K562 (cell line): ENCODE measurements around the gene PAEP. TPM values are rescaled to one million over a fixed set of nuclear protein-coding genes. Genes with fewer than 3 reads are reported as not detected.

Source experiments
- ATAC-seq: fragments of 200-7000 bp; cut with Tn5 transposase; 3 replicates; pipeline ENCODE4 v1.9.1; 2020; ENCODE audit warnings: moderate library complexity
- BruUV-seq: library from RNA; stranded (reverse); fragments of 400-500 nt; replicated peaks from 2 replicates; lab custom pipeline; 2021; lab: Mats Ljungman, UMichigan
- CTCF ChIA-PET: fragments of 300-600 bp; formaldehyde crosslinking; extraction: SDS; loops from one replicate; lab custom pipeline; 2021; ENCODE audit warnings: low intra/inter-chr PET ratio; lab: Yijun Ruan, JAX
- POLR2A ChIA-PET: fragments of 300-600, 350-650 bp; sonication (Branson Sonifier 250); formaldehyde crosslinking; extraction: SDS; loops from one replicate; lab custom pipeline; 2021; ENCODE audit warnings: antibody characterized with exemption, inconsistent platforms; lab: Yijun Ruan, JAX
- DNase-seq, 4 experiments: peaks; one replicate each; pipeline versions ENCODE4 v3.0.0 to v3.0.0-alpha.2; 2011 to 2018; ENCODE audit warnings: low spot score in 3 of 4, mixed read lengths in 3 of 4; ENCODE audit errors: extremely low read depth in 1 of 4
- FAIRE-seq: peaks from 2 replicates; lab custom pipeline; 2011; peaks lifted over from hg19 to GRCh38; lab: Jason Lieb, UNC
- H2AFZ ChIP-seq: 2 replicates; pipeline ENCODE4 v1.6.0; 2011; ENCODE audit warnings: low read depth, low read length, control low read depth, inconsistent platforms
- H3K27ac ChIP-seq: fragments of 200-600 bp; 3 replicates; pipeline ENCODE4 v1.8.0; 2011; ENCODE audit warnings: low read depth, mild to moderate bottlenecking, control low read depth, inconsistent platforms, low read length, moderate library complexity, mixed read lengths; ENCODE audit errors: extremely low read depth
- H3K27me3 ChIP-seq, 2 experiments: fragments of 300-600 bp in 1 of 2; 2 replicates in 1 of 2; 3 replicates in 1 of 2; pipeline versions ENCODE4 v1.6.0 to v1.8.0; 2011; ENCODE audit warnings: inconsistent platforms in 2 of 2, low read length in 2 of 2, mild to moderate bottlenecking in 1 of 2, mixed read lengths in 1 of 2, moderate library complexity in 1 of 2; ENCODE audit not compliant: control insufficient read depth in 2 of 2, insufficient read depth in 2 of 2
- H3K36me3 ChIP-seq: fragments of 300-600 bp; 3 replicates; pipeline ENCODE4 v1.8.0; 2011; ENCODE audit warnings: mild to moderate bottlenecking, low read length, inconsistent platforms; ENCODE audit not compliant: control insufficient read depth, insufficient read depth
- H3K4me1 ChIP-seq, 2 experiments: fragments of 200-600 bp in 1 of 2; replicated peaks in 1 of 2; 2 replicates in 1 of 2; 3 replicates in 1 of 2; pipeline versions ENCODE4 v1.5.1 to v1.8.0; 2011; ENCODE audit warnings: inconsistent platforms in 2 of 2, low read length in 2 of 2, mild to moderate bottlenecking in 1 of 2, mixed read lengths in 1 of 2, moderate library complexity in 1 of 2; ENCODE audit not compliant: control insufficient read depth in 2 of 2, insufficient read depth in 2 of 2
- H3K4me2 ChIP-seq: 2 replicates; pipeline ENCODE4 v1.6.1; 2011; ENCODE audit warnings: low read length, control low read depth, inconsistent platforms, mixed read lengths; ENCODE audit not compliant: insufficient read depth
- H3K4me3 ChIP-seq: fragments of 200-600 bp; sonication (generic), shearing (Covaris generic); 2 replicates; pipeline ENCODE4 v1.5.1; 2016; ENCODE audit warnings: control low read depth, inconsistent platforms
- H3K79me2 ChIP-seq: fragments of 200-600 bp; 3 replicates; pipeline ENCODE4 v1.8.0; 2011; ENCODE audit warnings: low read length, inconsistent platforms; ENCODE audit not compliant: control insufficient read depth, insufficient read depth
- H3K9ac ChIP-seq, 2 experiments: 2 replicates each; pipeline versions ENCODE4 v1.6.0 to v1.6.1; 2011; ENCODE audit warnings: low read depth in 2 of 2, low read length in 2 of 2, control low read depth in 1 of 2, inconsistent platforms in 1 of 2, mild to moderate bottlenecking in 1 of 2, mixed read lengths in 1 of 2; ENCODE audit not compliant: insufficient read depth in 1 of 2
- H3K9me1 ChIP-seq: one replicate; pipeline ENCODE4 v1.6.0; 2011; ENCODE audit warnings: inconsistent platforms, mild to moderate bottlenecking, low read length, moderate library complexity; ENCODE audit not compliant: control insufficient read depth, insufficient read depth
- H3K9me3 ChIP-seq: replicated peaks from 2 replicates; pipeline ENCODE4 v1.5.1; 2011; ENCODE audit warnings: low read depth, low read length, inconsistent platforms; ENCODE audit not compliant: control insufficient read depth, insufficient read depth
- H4K20me1 ChIP-seq: replicated peaks from 2 replicates; pipeline ENCODE4 v1.6.1; 2011; ENCODE audit warnings: low read length, inconsistent platforms, mixed read lengths; ENCODE audit not compliant: control insufficient read depth, insufficient read depth
- CHD1 ChIP-seq: fragments of 200-600 bp; sonication (generic); IDR thresholded peaks from one replicate; pipeline ENCODE4 v1.6.1; 2012; ENCODE audit warnings: mild to moderate bottlenecking, moderate library complexity, low read length, inconsistent platforms
- CREB1 ChIP-seq, 2 experiments: sonication (generic) in 1 of 2; formaldehyde crosslinking in 1 of 2; IDR thresholded peaks; 2 replicates each; pipeline versions ENCODE4 v1.6.1 to v1.8.0; 2012 to 2022; ENCODE audit warnings: inconsistent platforms in 1 of 2, mild to moderate bottlenecking in 1 of 2, missing genetic modification reagents in 1 of 2, moderate library complexity in 1 of 2
- KHSRP ChIP-seq: fragments of 450-650 bp; IDR thresholded peaks from 2 replicates; pipeline ENCODE4 v1.6.1; 2017
- LCOR ChIP-seq: sonication (generic); formaldehyde crosslinking; IDR thresholded peaks from 2 replicates; pipeline ENCODE4 v1.8.0; 2022; ENCODE audit warnings: mild to moderate bottlenecking, missing genetic modification reagents
- MAFF ChIP-seq: IDR thresholded peaks from 2 replicates; pipeline ENCODE4 v1.6.1; 2012; ENCODE audit warnings: low read length, improper control_type of control experiment
- MCM2 ChIP-seq: fragments of 450-650 bp; IDR thresholded peaks from 2 replicates; pipeline ENCODE4 v1.6.1; 2017; ENCODE audit warnings: low read depth, mild to moderate bottlenecking
- MTA2 ChIP-seq: fragments of 450-650 bp; IDR thresholded peaks from 2 replicates; pipeline ENCODE4 v1.6.1; 2016; ENCODE audit warnings: low read depth
- NR1H2 ChIP-seq: sonication (generic); formaldehyde crosslinking; IDR thresholded peaks from 2 replicates; pipeline ENCODE4 v1.4.0; 2020; ENCODE audit warnings: mild to moderate bottlenecking, missing genetic modification reagents
- NUFIP1 ChIP-seq: fragments of 450-650 bp; IDR thresholded peaks from 2 replicates; pipeline ENCODE4 v1.6.1; 2018; ENCODE audit not compliant: partially characterized antibody
- RBBP5 ChIP-seq: fragments of 200-600 bp; sonication (generic); IDR thresholded peaks from 2 replicates; pipeline ENCODE4 v1.6.1; 2012; ENCODE audit warnings: borderline replicate concordance, mild to moderate bottlenecking, low read length, control low read depth, inconsistent platforms; ENCODE audit not compliant: insufficient read depth, poor library complexity, severe bottlenecking
- SMAD3 ChIP-seq: fragments of 450-650 bp; formaldehyde crosslinking; conservative IDR thresholded peaks from 2 replicates; pipeline ENCODE4 v1.4.0; 2020; ENCODE audit warnings: mild to moderate bottlenecking
- ZFP36 ChIP-seq: fragments of 150-350 bp; IDR thresholded peaks from 2 replicates; pipeline ENCODE4 v1.6.1; 2018; ENCODE audit warnings: low read length, low read depth; ENCODE audit not compliant: partially characterized antibody
- ZNF316 ChIP-seq: fragments of 450-650 bp; IDR thresholded peaks from 2 replicates; pipeline ENCODE4 v1.6.1; 2016
- ZNF551 ChIP-seq: fragments of 250-450 bp; sonication (Bioruptor Pico); IDR thresholded peaks from 2 replicates; pipeline ENCODE4 v1.5.0; 2021; ENCODE audit warnings: mild to moderate bottlenecking, moderate library complexity
- WGBS: fragments of 100-300 bp; shearing (Covaris generic); methylation state at CpG from one replicate; pipeline ENCODE4 v1.1.6; 2016; ENCODE audit warnings: low coverage, mixed read lengths; ENCODE audit not compliant: insufficient coverage; ENCODE audit errors: missing lambda C conversion rate; 5-methylcytosine and 5-hydroxymethylcytosine counted together
- in situ Hi-C: fragments of 300-500 bp; cut with MboI; formaldehyde crosslinking; loops from 4 replicates; pipeline ENCODE4 v1.15.0; 2018; ENCODE audit warnings: inconsistent platforms, mixed read lengths
- intact Hi-C: fragments of 100-400 bp; cut with micrococcal nuclease; formaldehyde crosslinking; loops from 2 replicates; pipeline ENCODE4 v1.14.2; 2022
- polyA plus RNA-seq, 8 experiments: library from polyadenylated mRNA; depleted of rRNA in 4 of 8; stranded (reverse) in 5 of 8; unstranded in 3 of 8; fragments of >200 nt; fragmentation: Nextera tagmentation in 2 of 8; fragmentation: Illumina TruSeq in 1 of 8; extraction: Ambion mirVana in 2 of 8; extraction: Trizol in 1 of 8; gene quantifications; 2 replicates each; pipeline versions ENCODE4 v1.2.1 to v1.2.3, GENCODE V29; 2011 to 2014; ENCODE audit warnings: inconsistent platforms in 1 of 8, missing spikeins in 1 of 8
- total RNA-seq, 7 experiments: library from RNA; depleted of rRNA in 6 of 7; stranded (reverse); fragments of >200 nt in 6 of 7; fragmentation: Illumina TruSeq in 2 of 7; extraction: Trizol in 2 of 7; gene quantifications; 2 replicates each; pipeline versions ENCODE4 v1.2.1 to v1.2.3, GENCODE V29; 2011 to 2021; ENCODE audit warnings: low replicate concordance in 1 of 7
- TF ChIP-seq, protein P1 (sequence below), 2 experiments: IDR thresholded peaks; 2 replicates each; pipeline ENCODE4 v1.6.1; 2011; ENCODE audit warnings: borderline replicate concordance in 1 of 2, control low read depth in 1 of 2, low read depth in 1 of 2, low read length in 1 of 2, mild to moderate bottlenecking in 1 of 2, mixed read lengths in 1 of 2, moderate library complexity in 1 of 2; ENCODE audit not compliant: insufficient read depth in 1 of 2, insufficient read length in 1 of 2, poor library complexity in 1 of 2, severe bottlenecking in 1 of 2; ENCODE audit errors: extremely low read depth in 1 of 2

PAEP gene
- total and polyA plus RNA-seq, 9 of the 15 experiments (the other 6 are each of a cell fraction or from before 2014, with no cell fraction given), result 0.22 to 4.5 (median 0.58) TPM

DNA sequence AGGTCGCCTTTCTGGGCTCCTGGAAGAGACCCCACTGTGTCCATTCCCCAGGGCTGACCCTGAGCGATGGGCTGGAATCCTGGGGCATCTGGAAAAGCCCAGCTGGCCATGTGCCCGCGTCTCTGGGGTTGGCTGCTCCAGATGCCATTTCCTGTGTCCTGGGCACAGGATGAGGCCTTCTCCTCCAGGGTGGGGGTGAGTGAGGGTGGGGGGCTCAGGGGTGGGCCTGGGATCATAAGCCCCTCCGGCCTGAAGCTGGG is 30.7 kb downstream of the PAEP start:
- ChIA-PET POLR2A (interaction anchor here (0.7 kb wide), 1 partner anchor 30 kb away, joined by 3 read pairs; the partner anchor contains the start of gene PAEP), CTCF (no interaction called here)
- no peaks in the 10 kb centered on the region for H3K79me2 ChIP-seq
- no peaks in the 10 kb centered on the region for H3K36me3 ChIP-seq
- 0% methylated on average over 4 of the region's 5 CpGs for WGBS
- no peak overlapping the region for H3K9ac ChIP-seq
- H3K27ac ChIP-seq, result no peak overlapping the region
- TF ChIP-seq KHSRP, result no peak
- TF ChIP-seq, protein P1, sequence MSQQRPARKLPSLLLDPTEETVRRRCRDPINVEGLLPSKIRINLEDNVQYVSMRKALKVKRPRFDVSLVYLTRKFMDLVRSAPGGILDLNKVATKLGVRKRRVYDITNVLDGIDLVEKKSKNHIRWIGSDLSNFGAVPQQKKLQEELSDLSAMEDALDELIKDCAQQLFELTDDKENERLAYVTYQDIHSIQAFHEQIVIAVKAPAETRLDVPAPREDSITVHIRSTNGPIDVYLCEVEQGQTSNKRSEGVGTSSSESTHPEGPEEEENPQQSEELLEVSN (IDR thresholded peaks at IDR 0.05; ENCODE audit: borderline replicate concordance in 1 of 2, extremely low read depth in 1 of 2, insufficient read depth in 1 of 2, insufficient read length in 1 of 2, low read depth in 1 of 2, low read length in 1 of 2, poor library complexity in 1 of 2, severe bottlenecking in 1 of 2), result no peak
- peaks cover 6 to 26% of the 10 kb centered on the region in 2 experiments; a peak in 2 of 5 replicates for H3K4me1 ChIP-seq
- H2AFZ ChIP-seq, result no peak overlapping the region
- ATAC-seq (no peak), FAIRE-seq (no peak), DNase-seq (no peak)
- H3K4me2 ChIP-seq, result no peak overlapping the region
- no peaks in the 10 kb centered on the region for H3K9me1 ChIP-seq
- no TSS peak for BruUV-seq
- peaks cover 7 to 28% of the 10 kb centered on the region in 2 experiments; a peak in 3 of 5 replicates for H3K27me3 ChIP-seq
- intact Hi-C loops (no loop called here), in situ Hi-C loops (no loop called here)
- H3K4me3 ChIP-seq, result no peak overlapping the region
- no peaks in the 10 kb centered on the region for H4K20me1 ChIP-seq
- no peaks in the 10 kb centered on the region for H3K9me3 ChIP-seq

DNA sequence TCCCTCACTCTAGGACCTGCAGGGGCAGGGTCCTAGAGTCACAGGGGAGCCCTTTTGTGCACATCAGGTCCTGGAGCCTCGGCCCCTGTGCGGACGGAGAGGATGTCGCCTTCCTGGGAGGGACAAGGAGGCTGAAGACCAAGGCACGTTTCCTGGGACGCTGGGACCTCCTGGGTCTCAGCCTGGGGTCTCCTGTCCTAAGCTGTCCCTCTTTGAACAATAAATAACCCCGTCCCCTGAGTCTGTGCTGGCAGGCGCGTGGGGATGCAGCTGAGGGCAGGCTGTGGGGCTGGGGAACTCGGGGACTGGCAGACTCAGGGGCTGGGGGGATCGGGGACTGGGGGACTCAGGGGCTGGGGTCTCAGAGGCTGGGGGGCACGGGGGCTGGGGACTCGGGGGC is 31.1 kb downstream of the PAEP start:
- H3K4me3 ChIP-seq, result no peak overlapping the region
- H4K20me1 ChIP-seq, result no peaks in the 10 kb centered on the region
- H3K27ac ChIP-seq, result no peak overlapping the region
- ATAC-seq (no peak), DNase-seq (no peak), FAIRE-seq (no peak)
- no peak overlapping the region; a peak in 1 of 4 replicates for H3K9ac ChIP-seq
- in situ Hi-C loops, result no loop called here
- no peaks in the 10 kb centered on the region for H3K79me2 ChIP-seq
- CTCF ChIA-PET, result interaction anchor here (0.6 kb wide), 1 partner anchor 190 kb away, joined by 3 read pairs; no protein-coding TSS in a partner anchor
- BruUV-seq, result no TSS peak
- H2AFZ ChIP-seq, result no peak overlapping the region
- POLR2A ChIA-PET, result interaction anchor here (1.2 kb wide), 1 partner anchor 205 kb away, joined by 4 read pairs; no protein-coding TSS in a partner anchor
- peaks cover 7 to 25% of the 10 kb centered on the region in 2 experiments; a peak in 3 of 5 replicates for H3K27me3 ChIP-seq
- no peak overlapping the region for H3K4me2 ChIP-seq
- 4% methylated on average over 8 of the region's 13 CpGs for WGBS
- no peaks in the 10 kb centered on the region for H3K36me3 ChIP-seq
- H3K9me3 ChIP-seq, result no peaks in the 10 kb centered on the region
- intact Hi-C loops, result no loop called here
- H3K9me1 ChIP-seq, result no peaks in the 10 kb centered on the region
- H3K4me1 ChIP-seq, result peaks cover 2 to 22% of the 10 kb centered on the region in 2 experiments; a peak in 2 of 5 replicates
- no peak for TF ChIP-seq MCM2
- TF ChIP-seq ZNF551, result no peak
- no peak for TF ChIP-seq ZFP36
- no peak for TF ChIP-seq CREB1 (IDR thresholded peaks at IDR 0.05)
- no peak for TF ChIP-seq CREB1 (CRISPR knock-in tag; IDR thresholded peaks at IDR 0.05)
- TF ChIP-seq ZNF316, result no peak
- no peak for TF ChIP-seq LCOR (CRISPR knock-in tag)
- no peak for TF ChIP-seq SMAD3 (CRISPR knock-in tag)
- TF ChIP-seq NUFIP1, result no peak
- TF ChIP-seq RBBP5, result no peak
- no peak for TF ChIP-seq MAFF
- TF ChIP-seq CHD1, result no peak
- TF ChIP-seq NR1H2 (CRISPR knock-in tag), result no peak
- no peak for TF ChIP-seq MTA2
